Neural progenitor cell (in vitro differentiated cells): ENCODE data around the gene SSH3. TPM values are rescaled to one million over a fixed set of nuclear protein-coding genes. Genes with fewer than 3 reads are reported as not detected.

ENCODE experiments used
- DNase-seq: peaks from one replicate; pipeline ENCODE4 v3.0.0-alpha.2; 2016; ENCODE audit warnings: low spot score
- H2AFZ ChIP-seq: fragments of 200-600 bp; sonication (generic); replicated peaks from 2 replicates; pipeline ENCODE4 v1.6.1; 2016; ENCODE audit warnings: antibody characterized with exemption
- H3F3A ChIP-seq: fragments of 200-600 bp; sonication (generic); 2 replicates; pipeline ENCODE4 v1.6.1; 2016; ENCODE audit warnings: antibody characterized with exemption, low read depth
- H3K27ac ChIP-seq: fragments of 200-600 bp; sonication (generic); 2 replicates; pipeline ENCODE4 v1.5.1; 2016; ENCODE audit warnings: mild to moderate bottlenecking
- H3K27me3 ChIP-seq: fragments of 200-600 bp; sonication (generic); 2 replicates; pipeline ENCODE4 v1.6.1; 2016; ENCODE audit warnings: mild to moderate bottlenecking, moderate library complexity
- H3K36me3 ChIP-seq: fragments of 200-600 bp; sonication (generic); 2 replicates; pipeline ENCODE4 v1.5.1; 2016
- H3K4me1 ChIP-seq: fragments of 200-600 bp; sonication (generic); 2 replicates; pipeline ENCODE4 v1.6.1; 2016; ENCODE audit warnings: mixed run types
- H3K4me2 ChIP-seq: fragments of 200-600 bp; sonication (generic); 2 replicates; pipeline ENCODE4 v1.6.1; 2016
- H3K4me3 ChIP-seq: fragments of 200-600 bp; sonication (generic); 2 replicates; pipeline ENCODE4 v1.5.1; 2016
- H3K79me2 ChIP-seq: fragments of 200-600 bp; sonication (generic); 2 replicates; pipeline ENCODE4 v1.6.1; 2016; ENCODE audit warnings: low read depth
- H3K9ac ChIP-seq: fragments of 200-600 bp; sonication (generic); 2 replicates; pipeline ENCODE4 v1.6.1; 2016
- H3K9me3 ChIP-seq: fragments of 200-600 bp; sonication (generic); 2 replicates; pipeline ENCODE4 v1.5.1; 2016; ENCODE audit warnings: low read depth
- H4K20me1 ChIP-seq: fragments of 200-600 bp; sonication (generic); 2 replicates; pipeline ENCODE4 v1.6.1; 2016; ENCODE audit warnings: low read depth
- H3K27ac Mint-ChIP-seq: 3 replicates; pipeline ENCODE4 v1.8.0; 2021; ENCODE audit warnings: mixed read lengths
- H3K27me3 Mint-ChIP-seq: 2 replicates; pipeline ENCODE4 v1.8.0; 2022; ENCODE audit warnings: low read depth, mild to moderate bottlenecking, inconsistent platforms, moderate library complexity, mixed read lengths; ENCODE audit not compliant: insufficient read depth
- H3K36me3 Mint-ChIP-seq: 3 replicates; pipeline ENCODE4 v1.8.0; 2021; ENCODE audit warnings: mixed read lengths
- H3K4me1 Mint-ChIP-seq: 3 replicates; pipeline ENCODE4 v1.8.0; 2021; ENCODE audit warnings: mixed read lengths
- H3K4me3 Mint-ChIP-seq: 3 replicates; pipeline ENCODE4 v1.8.0; 2021; ENCODE audit warnings: mild to moderate bottlenecking, moderate library complexity, mixed read lengths
- H3K9me3 Mint-ChIP-seq: 3 replicates; pipeline ENCODE4 v1.8.0; 2020; ENCODE audit warnings: mixed read lengths
- EZH2 ChIP-seq: fragments of 200-600 bp; sonication (generic); IDR thresholded peaks from 2 replicates; pipeline ENCODE4 v1.6.1; 2017; ENCODE audit warnings: antibody characterized with exemption, mild to moderate bottlenecking, moderate library complexity
- EZH2phosphoT487 ChIP-seq: fragments of 200-600 bp; sonication (generic); IDR thresholded peaks from 2 replicates; pipeline ENCODE4 v1.6.1; 2017; ENCODE audit warnings: antibody characterized with exemption
- total RNA-seq: library from RNA; depleted of rRNA; stranded (reverse); fragments of >200 nt; gene quantifications from 2 replicates; pipeline ENCODE4 v1.2.3, GENCODE V29; 2015; ENCODE audit warnings: low replicate concordance
- TF ChIP-seq, protein P1 (sequence below): fragments of 200-600 bp; sonication (generic); IDR thresholded peaks from 2 replicates; pipeline ENCODE4 v1.5.1; 2017; ENCODE audit warnings: antibody characterized with exemption, mild to moderate bottlenecking

The SSH3 gene
- total RNA-seq, 1 donor from 2014 or later: 1.4 TPM

DNA sequence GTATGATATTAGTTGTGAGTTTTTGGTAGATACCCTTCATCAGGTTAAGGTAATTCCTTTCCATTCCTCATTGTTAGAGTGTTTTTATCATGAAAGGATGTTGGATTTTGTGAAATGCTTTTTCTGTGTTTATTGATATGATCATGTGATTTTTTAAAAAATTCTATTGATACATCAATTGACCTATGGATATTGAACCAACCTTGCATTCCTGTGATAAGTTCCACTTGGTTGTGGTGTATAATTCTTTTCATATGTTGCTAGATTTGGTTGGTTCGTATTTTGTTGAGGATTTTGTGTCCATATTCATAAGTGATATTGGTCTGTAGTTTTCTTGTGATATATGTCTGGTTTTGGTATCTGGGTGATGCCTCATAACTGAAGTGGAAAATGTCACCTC is 7.5 kb upstream of the SSH3 start:
- Mint-ChIP-seq H3K4me3 (no peak overlapping the region), H3K9me3 (peaks cover 19% of the 10 kb centered on the region), H3K4me1 (no peaks in the 10 kb centered on the region), H3K27ac (no peak overlapping the region), H3K27me3 (peaks cover 2% of the 10 kb centered on the region), H3K36me3 (peaks cover 52% of the 10 kb centered on the region)
- Histone ChIP-seq H3K36me3 (no peaks in the 10 kb centered on the region), H3F3A (no peaks in the 10 kb centered on the region), H3K27ac (no peak overlapping the region), H3K4me3 (no peak overlapping the region), H3K79me2 (peaks cover 2% of the 10 kb centered on the region), H3K9ac (no peak overlapping the region), H3K4me1 (no peaks in the 10 kb centered on the region), H3K4me2 (no peak overlapping the region), H2AFZ (no peak overlapping the region), H4K20me1 (no peaks in the 10 kb centered on the region), H3K9me3 (no peaks in the 10 kb centered on the region), H3K27me3 (no peaks in the 10 kb centered on the region)
- DNase-seq: no peak
- no peak for TF ChIP-seq EZH2phosphoT487
- TF ChIP-seq EZH2: no peak
- TF ChIP-seq, protein P1, sequence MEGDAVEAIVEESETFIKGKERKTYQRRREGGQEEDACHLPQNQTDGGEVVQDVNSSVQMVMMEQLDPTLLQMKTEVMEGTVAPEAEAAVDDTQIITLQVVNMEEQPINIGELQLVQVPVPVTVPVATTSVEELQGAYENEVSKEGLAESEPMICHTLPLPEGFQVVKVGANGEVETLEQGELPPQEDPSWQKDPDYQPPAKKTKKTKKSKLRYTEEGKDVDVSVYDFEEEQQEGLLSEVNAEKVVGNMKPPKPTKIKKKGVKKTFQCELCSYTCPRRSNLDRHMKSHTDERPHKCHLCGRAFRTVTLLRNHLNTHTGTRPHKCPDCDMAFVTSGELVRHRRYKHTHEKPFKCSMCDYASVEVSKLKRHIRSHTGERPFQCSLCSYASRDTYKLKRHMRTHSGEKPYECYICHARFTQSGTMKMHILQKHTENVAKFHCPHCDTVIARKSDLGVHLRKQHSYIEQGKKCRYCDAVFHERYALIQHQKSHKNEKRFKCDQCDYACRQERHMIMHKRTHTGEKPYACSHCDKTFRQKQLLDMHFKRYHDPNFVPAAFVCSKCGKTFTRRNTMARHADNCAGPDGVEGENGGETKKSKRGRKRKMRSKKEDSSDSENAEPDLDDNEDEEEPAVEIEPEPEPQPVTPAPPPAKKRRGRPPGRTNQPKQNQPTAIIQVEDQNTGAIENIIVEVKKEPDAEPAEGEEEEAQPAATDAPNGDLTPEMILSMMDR: no peak

DNA sequence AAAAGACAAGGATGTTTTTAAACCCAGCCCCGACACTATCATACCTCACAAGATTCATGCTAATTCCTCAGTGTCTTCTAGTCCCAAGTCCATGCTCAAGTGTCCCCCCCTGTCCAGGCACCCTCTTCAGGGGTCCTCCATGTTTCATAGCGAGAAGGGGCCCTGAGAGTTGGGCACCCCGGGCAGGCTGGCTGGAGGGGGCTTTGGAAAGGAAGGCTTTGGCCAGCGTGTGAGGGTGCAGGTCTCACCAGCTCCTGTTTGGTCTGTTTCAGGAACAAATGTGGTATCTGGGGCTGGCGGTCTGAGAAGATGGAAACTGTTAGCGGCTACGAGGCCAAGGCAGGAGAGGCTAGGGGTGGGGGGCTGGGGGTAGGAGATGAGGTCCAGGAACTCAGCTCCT is 4.5 kb upstream of the SSH3 start:
- Histone ChIP-seq H3K79me2 (no peaks in the 10 kb centered on the region), H3F3A (peaks cover 19% of the 10 kb centered on the region), H3K27ac (no peak overlapping the region), H3K4me3 (no peak overlapping the region), H3K36me3 (no peaks in the 10 kb centered on the region), H4K20me1 (peaks cover 14% of the 10 kb centered on the region), H3K9ac (no peak overlapping the region), H3K27me3 (peaks cover 4% of the 10 kb centered on the region), H3K9me3 (no peaks in the 10 kb centered on the region), H3K4me1 (peaks cover 12% of the 10 kb centered on the region), H2AFZ (no peak overlapping the region), H3K4me2 (no peak overlapping the region)
- peaks cover 40% of the 10 kb centered on the region for H3K36me3 Mint-ChIP-seq
- TF ChIP-seq EZH2 (no peak), EZH2phosphoT487 (no peak)
- TF ChIP-seq, protein P1: no peak
- peaks cover 2% of the 10 kb centered on the region for H3K27me3 Mint-ChIP-seq
- H3K9me3 Mint-ChIP-seq: peaks cover 18% of the 10 kb centered on the region
- H3K4me1 Mint-ChIP-seq: peaks cover 8% of the 10 kb centered on the region
- no peak overlapping the region for H3K27ac Mint-ChIP-seq
- DNase-seq: no peak
- H3K4me3 Mint-ChIP-seq: no peak overlapping the region

DNA sequence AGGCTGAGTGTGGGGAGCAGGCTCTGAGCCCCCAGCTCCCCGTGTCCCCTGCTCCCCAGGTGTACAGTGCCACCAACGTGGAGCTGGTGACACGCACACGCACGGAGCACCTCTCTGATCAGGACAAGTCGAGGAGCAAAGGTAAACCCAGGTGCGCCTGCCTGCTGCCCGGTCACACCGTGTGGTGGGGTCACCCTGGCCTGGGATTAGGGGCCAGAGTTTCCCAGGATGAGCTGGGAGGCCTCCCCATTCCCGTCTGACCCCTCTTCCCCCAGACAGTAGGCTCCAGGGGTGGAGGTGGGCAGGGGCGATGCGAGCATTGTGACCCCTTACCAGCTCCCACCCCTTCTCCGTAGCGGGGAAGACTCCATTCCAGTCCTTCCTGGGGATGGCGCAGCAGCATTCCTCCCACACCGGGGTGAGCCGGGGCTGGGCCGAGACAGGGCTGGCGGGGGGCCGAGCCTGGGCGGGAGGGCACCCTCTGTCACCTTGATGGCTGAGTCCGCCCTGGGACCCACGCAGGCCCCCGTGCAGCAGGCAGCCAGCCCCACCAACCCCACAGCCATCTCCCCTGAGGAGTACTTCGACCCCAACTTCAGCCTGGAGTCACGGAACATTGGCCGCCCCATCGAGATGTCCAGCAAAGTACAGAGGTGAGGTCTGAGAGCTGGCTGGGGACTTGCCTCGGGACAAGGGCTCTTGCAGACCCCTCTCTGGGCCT is 3.7 kb upstream of the SSH3 start:
- peaks cover 15% of the 10 kb centered on the region for H3K9me3 Mint-ChIP-seq
- H3K27me3 Mint-ChIP-seq: peaks cover 4% of the 10 kb centered on the region
- H3K4me1 Mint-ChIP-seq: peaks cover 8% of the 10 kb centered on the region
- Histone ChIP-seq H3K9me3 (no peaks in the 10 kb centered on the region), H3F3A (peaks cover 26% of the 10 kb centered on the region), H3K79me2 (no peaks in the 10 kb centered on the region), H3K9ac (no peak overlapping the region), H3K4me2 (no peak overlapping the region), H3K27me3 (peaks cover 13% of the 10 kb centered on the region), H4K20me1 (peaks cover 14% of the 10 kb centered on the region), H2AFZ (no peak overlapping the region), H3K27ac (no peak overlapping the region), H3K4me1 (peaks cover 12% of the 10 kb centered on the region), H3K36me3 (no peaks in the 10 kb centered on the region), H3K4me3 (no peak overlapping the region)
- TF ChIP-seq, protein P1: no peak
- TF ChIP-seq EZH2 (no peak), EZH2phosphoT487 (no peak)
- no peak overlapping the region for H3K27ac Mint-ChIP-seq
- H3K36me3 Mint-ChIP-seq: peaks cover 34% of the 10 kb centered on the region
- no peak for DNase-seq
- H3K4me3 Mint-ChIP-seq: no peak overlapping the region
